Measurements from ENCODE around the gene RPE.

RPE gene

GRCh38 chr2:210002158-210003157, at the start of gene RPE:
TSS of gene RPE (plus strand) at chr2:210002638. CDS start at chr2:210002662, 24 bp downstream.
- ATAC-seq, result peak; percentile 99 to 100

DNA sequence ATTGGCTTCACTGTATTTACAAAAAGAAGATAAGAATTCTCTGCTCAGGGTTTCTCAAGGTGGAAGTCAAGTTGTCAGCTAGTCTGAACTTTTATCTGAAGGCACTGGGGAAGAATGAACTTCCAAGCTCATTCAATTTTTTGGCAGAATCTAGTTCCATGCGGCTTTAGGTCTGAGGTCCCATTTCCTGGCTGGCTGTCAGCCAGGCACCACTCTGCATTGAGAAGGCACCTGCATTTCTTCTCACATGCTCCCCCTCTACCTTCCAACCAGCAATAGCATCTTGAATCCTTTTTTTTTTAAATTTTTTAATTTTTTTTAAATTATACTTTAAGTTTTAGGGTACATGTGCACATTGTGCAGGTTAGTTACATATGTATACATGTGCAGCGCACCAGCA, 46.2 kb upstream of the RPE start:
- ATAC-seq, result no peak

DNA sequence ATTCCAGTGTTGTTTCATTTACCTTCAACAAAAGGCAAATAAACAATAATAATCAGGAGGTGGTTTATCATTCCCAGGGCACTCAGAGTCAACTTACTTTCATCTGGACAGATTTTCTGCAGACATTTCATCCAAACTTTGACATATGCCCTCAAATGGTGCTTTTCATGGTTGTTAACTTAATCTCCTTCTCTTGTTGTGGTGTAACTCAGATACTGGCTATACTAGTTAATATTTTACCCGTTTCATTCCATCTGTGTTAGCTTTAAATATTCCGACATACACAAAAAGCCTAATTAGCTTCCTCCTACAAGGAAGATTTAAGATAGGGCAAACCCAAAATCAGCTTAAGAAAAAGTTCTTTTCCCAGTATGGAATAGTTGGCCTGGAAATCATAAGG, 44.4 kb upstream of the RPE start:
- ATAC-seq, result no peak

DNA sequence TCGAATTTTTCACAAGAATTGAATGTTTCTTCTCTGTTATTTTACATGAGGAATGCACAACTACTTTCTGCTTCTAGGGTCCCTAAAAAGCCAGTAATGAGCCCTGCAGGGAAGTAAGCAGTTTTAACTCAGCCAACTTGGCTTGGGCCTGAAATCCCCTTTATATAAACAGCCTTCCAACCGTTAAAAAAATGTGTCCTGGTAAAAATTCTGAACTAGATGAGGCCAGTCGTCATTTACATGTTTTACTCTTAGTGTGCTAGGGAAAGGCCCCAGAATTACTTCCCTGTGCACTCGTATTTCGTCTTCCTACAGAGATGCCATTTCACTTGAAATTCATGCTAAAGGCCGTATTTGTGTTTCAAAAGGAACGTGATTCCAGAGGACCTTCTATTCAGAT, 42.4 kb upstream of the RPE start:
- no peak for ATAC-seq

GRCh38 chr2:209960676-209961630, 41.5 kb upstream of the RPE start:
- ATAC-seq, result peak in 1 of 2 donors; percentile 58

- no peak for ATAC-seq
These were observed 36.7 kb upstream of the RPE start for GRCh38 chr2:209965723-209966122.

GRCh38 chr2:209969692-209970091, 32.7 kb upstream of the RPE start:
- ATAC-seq, result no peak

- ATAC-seq, result no peak
These were observed 32.2 kb upstream of the RPE start for GRCh38 chr2:209970271-209970670.

- no peak for ATAC-seq
These were observed 31.7 kb upstream of the RPE start for GRCh38 chr2:209970711-209971110.

DNA sequence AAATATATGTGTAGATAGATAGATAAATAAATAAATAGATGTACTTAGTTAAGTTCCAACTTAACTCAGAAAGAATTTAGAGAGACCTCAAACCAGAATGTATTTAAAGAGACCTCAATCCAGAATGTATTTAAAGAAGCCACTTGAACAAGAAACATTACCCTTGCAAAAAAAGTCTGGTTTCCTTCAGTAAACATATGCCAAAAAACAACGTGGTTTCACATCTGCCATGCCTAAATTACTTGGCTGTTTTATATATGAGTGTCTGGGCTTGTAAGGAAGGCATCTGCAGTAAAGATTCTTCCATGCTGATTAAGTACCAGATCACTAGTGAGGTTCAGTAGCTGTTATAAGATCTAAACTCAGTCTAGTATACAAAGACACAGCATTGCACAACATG, 29.1 kb upstream of the RPE start:
- no peak for ATAC-seq

- no peak for ATAC-seq
These were observed 27.9 kb upstream of the RPE start for GRCh38 chr2:209974576-209974975.

- ATAC-seq, result no peak
These were observed 25.6 kb upstream of the RPE start for GRCh38 chr2:209976698-209977385.

DNA sequence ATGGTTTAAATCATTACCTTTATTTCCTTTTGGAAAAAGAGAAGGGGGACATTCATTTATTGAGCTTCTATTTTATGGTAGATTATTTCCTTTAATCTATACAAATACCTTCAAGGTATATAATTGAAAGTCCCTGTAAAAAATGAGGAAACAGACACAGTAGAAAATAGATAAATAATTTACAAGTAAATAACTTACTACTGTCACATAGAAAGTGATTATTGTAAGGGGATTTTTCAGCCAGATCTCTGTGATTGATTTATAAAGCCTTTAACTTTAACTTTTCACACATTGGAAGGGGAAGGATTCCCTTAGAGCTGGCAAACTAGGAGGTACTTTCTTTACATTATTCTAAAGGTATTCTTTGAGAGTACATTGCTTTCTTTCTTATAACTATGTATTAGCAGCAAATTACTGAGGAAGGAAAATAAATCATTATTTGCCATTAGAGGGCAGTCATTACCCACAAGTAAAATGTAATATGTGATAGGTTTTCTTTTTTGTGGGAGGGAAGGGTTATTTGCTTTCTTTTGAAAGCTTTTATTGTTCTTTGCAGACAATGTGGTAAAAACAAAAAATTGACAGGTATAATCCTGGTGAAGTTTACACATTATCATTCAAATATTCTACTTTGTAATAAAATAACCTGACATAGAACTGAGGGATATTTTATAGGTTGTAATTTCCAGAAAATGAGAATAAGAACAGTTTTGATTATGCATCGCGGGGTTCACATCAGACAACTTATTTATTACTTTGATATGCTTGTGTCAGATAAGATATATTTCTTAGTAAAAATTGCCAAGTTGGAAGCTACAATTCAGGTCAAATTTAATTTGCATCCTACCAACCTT, 24.8 kb upstream of the RPE start:
- no peak for ATAC-seq

DNA sequence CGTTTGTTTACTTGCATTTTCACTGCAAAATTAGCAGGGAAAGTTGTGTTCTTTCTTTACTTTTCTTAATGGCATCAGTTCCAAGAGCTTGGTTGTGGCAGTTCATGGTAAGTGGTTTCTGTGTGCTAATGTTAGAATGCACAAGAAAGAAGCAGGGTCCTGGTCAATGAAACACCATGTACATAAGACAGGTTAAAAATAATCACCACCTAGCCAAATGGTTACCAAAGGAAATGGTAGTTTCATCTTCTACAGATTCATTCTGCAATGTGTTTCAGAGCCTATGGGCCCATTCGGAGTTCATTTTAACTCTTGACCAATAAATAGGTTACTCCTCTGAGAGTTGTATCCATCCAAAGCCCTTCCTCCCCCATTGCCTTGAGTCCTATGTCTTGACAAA, 18.1 kb upstream of the RPE start:
- no peak for ATAC-seq

- ATAC-seq, result no peak
These were observed 16.6 kb upstream of the RPE start for GRCh38 chr2:209985874-209986273.

GRCh38 chr2:209986415-209986814, 16.0 kb upstream of the RPE start:
- no peak for ATAC-seq

DNA sequence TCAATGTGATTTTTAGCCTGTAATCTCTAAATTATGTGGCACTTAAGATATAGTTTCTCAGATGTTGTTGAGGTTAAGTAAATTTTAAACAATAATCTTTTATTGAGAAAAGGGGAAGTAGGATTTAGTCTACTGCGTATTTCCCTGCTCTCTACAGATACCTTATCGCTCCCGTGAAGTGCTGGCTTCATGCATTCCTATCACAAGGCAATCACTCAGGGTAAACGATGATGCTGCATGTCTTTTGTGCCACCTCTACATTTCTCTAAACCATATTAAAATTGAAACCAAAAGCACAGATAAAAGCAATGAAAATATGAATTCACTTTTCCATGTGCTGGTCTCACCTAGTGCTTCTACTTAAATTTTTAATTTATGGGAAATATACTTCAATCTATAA, 14.4 kb upstream of the RPE start:
- ATAC-seq, result peak; percentile 38 to 44

DNA sequence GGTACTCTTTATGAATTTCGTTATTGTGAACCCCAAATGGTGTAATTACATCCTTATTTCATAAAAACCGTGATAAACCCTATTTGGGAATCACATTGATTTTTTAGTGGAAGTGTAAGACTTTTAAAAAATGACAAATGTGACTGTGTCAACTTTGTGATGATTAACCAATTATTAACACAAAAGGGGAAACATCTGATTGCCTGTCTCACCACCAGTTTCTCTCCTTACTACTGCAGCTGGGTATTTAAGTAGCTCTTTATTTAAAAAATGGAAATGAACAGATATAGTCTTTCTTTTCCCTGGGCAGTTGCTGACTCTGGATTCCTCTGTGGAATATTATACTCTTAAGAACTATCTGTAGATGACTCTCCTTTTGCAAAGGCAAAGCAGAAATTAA, 11.6 kb upstream of the RPE start:
- ATAC-seq, result no peak

DNA sequence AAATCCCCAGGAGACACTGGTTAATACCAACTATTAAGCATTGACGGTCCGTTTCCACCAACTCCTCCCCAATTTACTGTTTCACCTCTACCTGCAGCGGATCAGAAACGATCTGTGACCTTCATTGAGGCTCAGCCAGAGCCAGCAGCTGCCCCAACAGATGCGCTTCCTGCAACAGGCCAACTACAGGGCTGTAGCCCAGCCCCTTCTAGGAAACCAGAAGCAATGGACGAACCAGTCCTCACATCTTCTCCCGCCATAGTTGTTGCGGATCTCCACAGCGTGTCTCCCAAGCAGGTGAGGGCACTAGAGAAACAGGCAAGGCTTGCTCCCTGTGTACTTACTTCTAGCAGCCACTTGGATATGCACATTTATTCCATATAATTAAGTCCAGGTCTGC, 8.5 kb upstream of the RPE start:
- no peak for ATAC-seq

DNA sequence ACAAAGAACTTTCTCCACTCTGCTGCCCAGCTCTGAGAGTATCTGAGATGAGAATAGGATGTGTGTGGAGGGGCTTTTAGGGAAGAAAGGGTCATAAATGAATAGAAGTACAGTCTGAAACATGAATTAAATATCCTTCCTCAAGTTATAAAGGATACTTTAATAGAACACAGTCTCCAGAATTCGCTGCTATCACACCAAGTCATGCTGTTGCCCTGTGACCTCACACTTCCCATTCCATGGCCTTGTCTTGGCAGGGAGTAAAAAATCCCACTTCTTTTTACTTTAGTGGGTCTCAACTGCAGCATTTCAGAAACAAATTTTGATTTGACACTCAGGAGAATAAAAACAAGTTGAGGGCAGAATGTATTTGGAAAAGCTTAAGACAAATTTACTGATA, 3.8 kb upstream of the RPE start:
- ATAC-seq, result no peak

DNA sequence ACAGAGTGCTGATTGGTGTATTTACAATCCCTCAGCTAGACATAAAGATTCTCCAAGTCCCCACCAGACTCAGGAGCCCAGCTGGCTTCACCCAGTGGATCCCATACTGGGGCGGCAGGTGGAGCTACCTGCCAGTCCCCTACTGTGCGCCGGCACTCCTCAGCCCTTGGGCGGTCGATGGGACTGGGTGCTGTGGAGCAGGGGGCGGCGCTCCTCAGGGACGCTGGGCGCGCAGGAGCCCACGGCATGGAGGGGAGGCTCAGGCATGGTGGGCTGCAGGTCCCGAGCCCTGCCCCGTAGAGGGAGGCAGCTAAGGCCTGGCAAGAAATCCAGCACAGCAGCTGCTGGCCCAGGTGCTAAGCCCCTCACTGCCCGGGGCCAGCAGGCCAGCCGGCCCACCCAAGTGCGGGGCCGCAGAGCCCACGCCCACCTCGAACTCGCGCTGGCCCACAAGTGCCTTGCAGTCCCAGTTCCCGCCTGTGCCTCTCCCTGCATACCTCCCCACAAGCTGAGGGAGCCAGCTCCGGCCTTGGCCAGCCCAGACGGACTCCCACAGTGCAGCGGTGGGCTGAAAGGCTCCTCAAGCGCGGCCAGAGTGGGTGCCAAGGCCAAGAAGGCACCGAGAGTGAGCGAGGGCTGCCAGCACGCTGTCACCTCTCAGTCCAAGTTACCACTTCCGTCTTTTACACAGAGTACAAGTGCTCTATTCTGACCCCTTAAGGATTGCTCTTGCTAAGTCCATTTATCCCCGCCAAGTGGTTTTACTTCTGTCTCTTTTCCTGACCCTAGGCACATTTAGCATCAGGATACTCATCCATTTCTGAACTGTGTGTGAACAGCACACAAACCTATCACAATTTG, 1.7 kb upstream of the RPE start:
- ATAC-seq, result no peak

All from activated CD4-positive, CD25-positive, alpha-beta regulatory T cell treated with anti-CD3 and anti-CD28 coated beads, Interleukin-2, amount 50 U/mL, for 24 hours (primary cell).